Measurements from ENCODE around the gene RARB.

GRCh38 chr3:25531971-25532370, 103.9 kb downstream of the RARB start:
- TF ChIP-seq POLR2AphosphoS5 (IDR thresholded peaks at IDR 0.05; ENCODE audit: insufficient read depth, low read depth, low read length) (no peak), CTCF (IDR thresholded peaks at IDR 0.05; ENCODE audit: extremely low read depth in 1 of 2, insufficient read depth in 1 of 2, low read depth in 1 of 2, low read length in 2 of 2) (no peak), POLR2A (IDR thresholded peaks at IDR 0.05; ENCODE audit: low read depth, low read length) (no peak), EZH2 (IDR thresholded peaks at IDR 0.05; ENCODE audit: borderline replicate concordance, low read depth, low read length, severe bottlenecking) (no peak), JUN (IDR thresholded peaks at IDR 0.05; ENCODE audit: borderline replicate concordance, insufficient read depth, insufficient read length, low read depth) (no peak), FOS (IDR thresholded peaks at IDR 0.05; ENCODE audit: borderline replicate concordance, insufficient read depth, low read length) (no peak), MAX (IDR thresholded peaks at IDR 0.05; ENCODE audit: insufficient read depth, insufficient read length) (no peak), GATA2 (IDR thresholded peaks at IDR 0.05; ENCODE audit: insufficient read depth, insufficient read length, low read depth, low read length) (no peak)
